ENCODE measurements around the gene ADD3. TPM values are rescaled to one million over a fixed set of nuclear protein-coding genes. Genes with fewer than 3 reads are reported as not detected.

The ADD3 gene
- total RNA-seq, 1 experiment from 2014 or later: 59.9 TPM

- Histone ChIP-seq H2AFZ (ENCODE audit: low read length) (no peak overlapping the region), H3K27me3 (ENCODE audit: insufficient read depth, low read length) (no peaks in the 10 kb centered on the region; the same call in 1 of the 2 replicates), H3K23me2 (ENCODE audit: insufficient read length, low read depth, low read length, poor library complexity, severe bottlenecking) (no peaks in the 10 kb centered on the region), H3K18ac (ENCODE audit: insufficient read length, low read depth, low read length) (no peak overlapping the region), H2BK12ac (ENCODE audit: insufficient read length, low read depth, low read length) (no peak overlapping the region), H3K27ac (ENCODE audit: insufficient read length, low read depth, low read length) (no peak overlapping the region), H2BK120ac (ENCODE audit: low read depth, low read length, poor library complexity, severe bottlenecking) (no peak overlapping the region), H3K4me1 (ENCODE audit: insufficient read depth, low read length) (no peaks in the 10 kb centered on the region; the same call in 1 of the 2 replicates), H3K23ac (ENCODE audit: insufficient read length, low read depth, low read length) (no peak overlapping the region), H3T11ph (ENCODE audit: low read length) (no peak overlapping the region), H2AK5ac (ENCODE audit: insufficient read length, low read length) (no peak overlapping the region), H3K9ac (ENCODE audit: extremely low read depth, insufficient read length, low read length) (no peak overlapping the region), H3K14ac (ENCODE audit: insufficient read depth, low read length) (no peak overlapping the region), H3K9me3 (ENCODE audit: control insufficient read depth, low read depth, low read length) (no peaks in the 10 kb centered on the region), H4K20me1 (ENCODE audit: control insufficient read depth, insufficient read depth, insufficient read length) (no peaks in the 10 kb centered on the region), H3K56ac (ENCODE audit: insufficient read length, low read depth, low read length) (no peak overlapping the region), H2BK20ac (ENCODE audit: low read depth, low read length, poor library complexity, severe bottlenecking) (no peak overlapping the region), H4K8ac (replicated peaks; ENCODE audit: insufficient read length, low read depth, low read length) (no peak overlapping the region), H4K5ac (ENCODE audit: insufficient read length, low read depth, low read length) (no peak overlapping the region), H3K4ac (ENCODE audit: low read depth, low read length) (no peak overlapping the region), H2BK5ac (ENCODE audit: insufficient read length, low read length) (no peak overlapping the region), H3K79me1 (ENCODE audit: insufficient read depth, low read depth, low read length, poor library complexity, severe bottlenecking) (no peaks in the 10 kb centered on the region), H2BK15ac (ENCODE audit: low read depth, low read length) (no peak overlapping the region), H3K79me2 (ENCODE audit: insufficient read depth, low read length) (no peaks in the 10 kb centered on the region), H4K91ac (ENCODE audit: insufficient read length, low read depth, low read length) (no peak overlapping the region), H3K4me2 (ENCODE audit: insufficient read depth, insufficient read length, low read length) (no peak overlapping the region)
- DNase-seq: no peak
- Mint-ChIP-seq H3K36me3 (ENCODE audit: insufficient read depth in 1 of 3, low read depth in 3 of 3) (no peaks in the 10 kb centered on the region; a peak in 1 of 7 replicates), H3K9me3 (no peaks in the 10 kb centered on the region), H3K27ac (no peak overlapping the region; a peak in 1 of 7 replicates), H3K4me1 (peaks cover 13 to 24% of the 10 kb centered on the region in 2 experiments), H3K27me3 (ENCODE audit: low read depth) (peaks cover 88% of the 10 kb centered on the region), H3K4me3 (no peak overlapping the region)
- TF ChIP-seq CTCF (conservative IDR thresholded peaks at IDR 0.05): no peak
- no CpG with 5 or more reads among the region's 8 CpGs for WGBS (ENCODE audit: extremely low coverage, insufficient read length, low lambda C conversion rate)
These were observed 141.5 kb downstream of the ADD3 start for GRCh38 chr10:110149259-110149658.

Data from H9 (cell line).